ENCODE measurements around the gene CHN2. TPM values are rescaled to one million over a fixed set of nuclear protein-coding genes. Genes with fewer than 3 reads are reported as not detected.

The CHN2 gene
- total RNA-seq, 4 donors from 2014 or later, result 8.0 to 9.8 (median 8.9) TPM

GRCh38 chr7:29214056-29214455 lies 19.5 kb downstream of the CHN2 start:
- WGBS, result 84% methylated on average over 5 of the region's 5 CpGs
- H3K27me3 ChIP-seq, result no peaks in the 10 kb centered on the region
- H3K9me3 ChIP-seq, result no peaks in the 10 kb centered on the region
- DNase-seq (ENCODE audit: extremely low spot score), result no peak
- H3K27ac ChIP-seq (replicated peaks in 1 of 4), result no peak overlapping the region
- peaks cover 0 to 20% (median 0%) of the 10 kb centered on the region in 4 donors for H3K4me1 ChIP-seq
- TF ChIP-seq POLR2A (IDR thresholded peaks at IDR 0.05; ENCODE audit: low read depth) (no peak), EP300 (IDR thresholded peaks at IDR 0.05) (no peak), POLR2AphosphoS5 (IDR thresholded peaks at IDR 0.05) (no peak), CTCF (IDR thresholded peaks at IDR 0.05) (no peak)
- intact Hi-C loops (cut with DNase I), result no loop called here
- no peaks in the 10 kb centered on the region for H3K36me3 ChIP-seq
- H3K4me3 ChIP-seq, result no peak overlapping the region

DNA sequence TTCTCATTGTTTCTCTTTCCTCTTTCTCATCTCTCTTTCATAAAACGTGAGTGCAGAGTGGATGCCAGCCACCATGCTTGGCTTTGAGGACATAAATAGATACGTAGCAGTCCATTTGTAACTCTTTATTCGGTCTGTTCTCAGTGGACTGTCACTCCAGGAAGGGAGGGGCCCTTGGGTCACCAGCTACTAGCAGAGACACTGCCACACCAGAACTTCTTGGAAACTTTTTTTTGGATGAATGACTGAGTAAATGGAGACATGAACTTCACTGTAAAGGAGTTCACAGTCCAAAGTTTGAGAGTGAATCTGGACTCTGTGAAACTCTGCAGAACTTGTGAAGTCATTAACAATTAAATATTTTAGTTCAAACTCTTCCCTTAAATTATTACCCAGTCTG lies 20.2 kb downstream of the CHN2 start:
- intact Hi-C loops (cut with DNase I), result no loop called here
- Histone ChIP-seq H3K9me3 (no peaks in the 10 kb centered on the region), H3K27ac (replicated peaks in 1 of 4) (no peak overlapping the region), H3K36me3 (no peaks in the 10 kb centered on the region), H3K27me3 (no peaks in the 10 kb centered on the region), H3K4me1 (peaks cover 0 to 20% (median 0%) of the 10 kb centered on the region in 4 donors), H3K4me3 (no peak overlapping the region)
- TF ChIP-seq POLR2A (IDR thresholded peaks at IDR 0.05; ENCODE audit: low read depth) (no peak), POLR2AphosphoS5 (IDR thresholded peaks at IDR 0.05) (no peak), EP300 (IDR thresholded peaks at IDR 0.05) (no peak), CTCF (IDR thresholded peaks at IDR 0.05) (no peak)
- WGBS, result 38% methylated on average over 3 of the region's 3 CpGs
- DNase-seq (ENCODE audit: extremely low spot score), result no peak

DNA sequence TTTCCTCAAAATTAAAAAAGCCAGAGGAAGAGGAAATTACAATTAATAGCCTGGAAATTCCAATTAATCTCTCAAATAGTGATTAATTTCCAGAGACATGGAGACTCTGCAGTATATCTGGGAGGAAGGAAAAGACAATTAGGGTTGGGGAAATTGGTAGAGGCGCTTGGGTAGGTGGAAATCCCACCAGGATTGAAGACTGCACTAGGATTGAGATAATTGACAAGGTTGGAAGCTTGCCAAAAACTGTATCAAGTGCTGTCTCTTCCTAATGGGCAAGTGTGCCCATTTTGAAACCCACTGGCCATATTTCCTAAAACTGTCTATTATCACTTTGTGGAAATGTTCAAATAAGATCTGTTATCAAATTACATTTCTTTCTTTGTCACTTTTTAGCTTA lies 21.6 kb downstream of the CHN2 start:
- DNase-seq (ENCODE audit: extremely low spot score), result no peak
- Histone ChIP-seq H3K36me3 (no peaks in the 10 kb centered on the region), H3K27ac (replicated peaks in 1 of 4) (no peak overlapping the region), H3K9me3 (no peaks in the 10 kb centered on the region), H3K27me3 (no peaks in the 10 kb centered on the region), H3K4me1 (peaks cover 0 to 20% (median 0%) of the 10 kb centered on the region in 4 donors), H3K4me3 (no peak overlapping the region)
- WGBS, result 90% methylated on average over 1 of the region's 1 CpG
- intact Hi-C loops (cut with DNase I), result no loop called here
- TF ChIP-seq EP300 (IDR thresholded peaks at IDR 0.05) (no peak), CTCF (IDR thresholded peaks at IDR 0.05) (no peak), POLR2A (IDR thresholded peaks at IDR 0.05; ENCODE audit: low read depth) (no peak), POLR2AphosphoS5 (IDR thresholded peaks at IDR 0.05) (no peak)

GRCh38 chr7:29217113-29217512 lies 22.5 kb downstream of the CHN2 start:
- intact Hi-C loops (cut with DNase I), result no loop called here
- WGBS, result 68% methylated on average over 2 of the region's 2 CpGs
- H3K27me3 ChIP-seq, result no peaks in the 10 kb centered on the region
- H3K36me3 ChIP-seq, result no peaks in the 10 kb centered on the region
- no peak for TF ChIP-seq POLR2A (IDR thresholded peaks at IDR 0.05; ENCODE audit: low read depth)
- no peak for TF ChIP-seq CTCF (IDR thresholded peaks at IDR 0.05)
- TF ChIP-seq EP300 (IDR thresholded peaks at IDR 0.05), result no peak
- no peak for TF ChIP-seq POLR2AphosphoS5 (IDR thresholded peaks at IDR 0.05)
- H3K9me3 ChIP-seq, result no peaks in the 10 kb centered on the region
- DNase-seq (ENCODE audit: extremely low spot score), result no peak
- H3K27ac ChIP-seq (replicated peaks in 1 of 4), result no peak overlapping the region
- H3K4me3 ChIP-seq, result no peak overlapping the region
- H3K4me1 ChIP-seq, result peaks cover 0 to 20% (median 0%) of the 10 kb centered on the region in 4 donors

DNA sequence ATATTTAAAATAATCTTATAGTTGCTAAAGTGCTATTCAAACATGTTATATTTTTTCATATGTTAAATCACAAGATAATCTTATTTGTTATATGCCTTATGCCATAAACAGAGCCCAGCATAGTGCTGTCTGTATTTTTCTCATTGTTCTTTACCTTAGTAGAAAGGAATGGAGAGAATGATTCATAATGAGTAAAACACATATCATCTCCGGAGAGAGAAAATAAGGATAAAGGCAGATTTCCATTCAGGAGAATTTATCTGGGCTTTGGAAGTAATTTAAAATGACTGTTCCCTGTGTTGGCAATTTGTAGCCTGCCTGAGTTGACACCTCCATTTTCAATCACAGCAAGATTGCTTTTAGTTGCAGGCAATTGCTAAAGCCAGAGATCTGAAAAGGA lies 30.2 kb downstream of the CHN2 start:
- 90% methylated on average over 1 of the region's 1 CpG for WGBS
- no peak for DNase-seq (ENCODE audit: extremely low spot score)
- no peak overlapping the region for H3K4me3 ChIP-seq
- intact Hi-C loops (cut with DNase I), result no loop called here
- no peak overlapping the region for H3K27ac ChIP-seq (replicated peaks in 1 of 4)
- H3K36me3 ChIP-seq, result no peaks in the 10 kb centered on the region
- no peaks in the 10 kb centered on the region for H3K9me3 ChIP-seq
- H3K27me3 ChIP-seq, result no peaks in the 10 kb centered on the region
- H3K4me1 ChIP-seq, result no peaks in the 10 kb centered on the region
- no peak for TF ChIP-seq EP300 (IDR thresholded peaks at IDR 0.05)
- TF ChIP-seq CTCF (IDR thresholded peaks at IDR 0.05), result no peak
- TF ChIP-seq POLR2AphosphoS5 (IDR thresholded peaks at IDR 0.05), result no peak
- TF ChIP-seq POLR2A (IDR thresholded peaks at IDR 0.05; ENCODE audit: low read depth), result no peak
